Measurements from ENCODE around the gene APOBR. TPM values are rescaled to one million over a fixed set of nuclear protein-coding genes. Genes with fewer than 3 reads are reported as not detected.
A peak's percentile ranks its signal among the peaks of the same experiment; 100 is the strongest.

Gene APOBR
- total and polyA plus RNA-seq, 2 of the 13 experiments (the other 11 are each of a cell fraction or from before 2014, with no cell fraction given) = 0.03 TPM; not detected in 1

- TF ChIP-seq ZNF800 (CRISPR knock-in tag; IDR thresholded peaks at IDR 0.05) = no peak
- TF ChIP-seq ATAD3A (CRISPR knock-in tag; IDR thresholded peaks at IDR 0.05) = no peak
- TF ChIP-seq YY1 (IDR thresholded peaks at IDR 0.05; ENCODE audit: insufficient read depth, insufficient replicate concordance, low read depth, low read length) = peak; percentile 37
- TF ChIP-seq BATF2 (CRISPR knock-in tag; IDR thresholded peaks at IDR 0.05) = no peak
- TF ChIP-seq SP140L (CRISPR knock-in tag; IDR thresholded peaks at IDR 0.05; ENCODE audit: borderline replicate concordance) = no peak
- no peak for TF ChIP-seq EHMT2 (IDR thresholded peaks at IDR 0.05; ENCODE audit: borderline replicate concordance, low read depth, low read length)
- no peak for TF ChIP-seq ZNF543 (CRISPR knock-in tag; IDR thresholded peaks at IDR 0.05)
- TF ChIP-seq ZNF34 (CRISPR knock-in tag; IDR thresholded peaks at IDR 0.05; ENCODE audit: borderline replicate concordance) = no peak
- no peak; the same call in 1 of the 2 replicates for TF ChIP-seq ZBTB7B (CRISPR knock-in tag; IDR thresholded peaks at IDR 0.05)
- no peak for TF ChIP-seq TEF (CRISPR knock-in tag; IDR thresholded peaks at IDR 0.05)
- no peak for TF ChIP-seq GPBP1L1 (CRISPR knock-in tag; IDR thresholded peaks at IDR 0.05)
- no peak for TF ChIP-seq NONO (IDR thresholded peaks at IDR 0.05)
- TF ChIP-seq NONO (CRISPR knock-in tag; conservative IDR thresholded peaks at IDR 0.05) = no peak
- TF ChIP-seq ZNF274 (CRISPR knock-in tag; IDR thresholded peaks at IDR 0.05) = no peak
- TF ChIP-seq ARNT2 (CRISPR knock-in tag; IDR thresholded peaks at IDR 0.05; ENCODE audit: low read depth) = no peak
- peak; percentile 62; the same call in 1 of the 2 replicates for TF ChIP-seq MIXL1 (CRISPR knock-in tag; IDR thresholded peaks at IDR 0.05)
Measured at GRCh38 chr16:28531777-28532744, 37.6 kb downstream of the APOBR start (continued).

Data from HepG2 (cell line).